Thoracic aorta (tissue), 2 donors: Measurements from ENCODE around the gene EMID1. TPM values are rescaled to one million over a fixed set of nuclear protein-coding genes. Genes with fewer than 3 reads are reported as not detected.

Experiments used
- ATAC-seq: fragments of 150-250 bp; one replicate; pipeline ENCODE4 v1.8.0; 2017; ENCODE audit warnings: low read depth; ENCODE audit not compliant: insufficient number of reproducible peaks, low FRiP score
- DNase-seq: peaks from one replicate; pipeline ENCODE4 v3.0.0-alpha.2; 2020; ENCODE audit warnings: low spot score
- H3K27ac ChIP-seq, 2 donors: fragments of 200-600 bp; sonication (generic); 1 replicate in 1 of 2; 2 replicates in 1 of 2; pipeline ENCODE4 v1.5.1; 2016; ENCODE audit warnings: mild to moderate bottlenecking in 2 of 2, moderate library complexity in 2 of 2
- H3K27me3 ChIP-seq: fragments of 200-600 bp; sonication (generic); replicated peaks from 2 replicates; pipeline ENCODE4 v1.6.0; 2016; ENCODE audit warnings: mild to moderate bottlenecking; ENCODE audit not compliant: insufficient read depth
- H3K36me3 ChIP-seq: fragments of 200-600 bp; sonication (generic); one replicate; pipeline ENCODE4 v1.5.1; 2016
- H3K4me1 ChIP-seq, 2 donors: fragments of 200-600 bp; sonication (generic); 1 replicate in 1 of 2; 2 replicates in 1 of 2; pipeline versions ENCODE4 v1.5.1 to v1.6.0; 2016; ENCODE audit warnings: low read depth in 2 of 2, mild to moderate bottlenecking in 1 of 2; ENCODE audit not compliant: control insufficient read depth in 1 of 2
- H3K4me3 ChIP-seq: fragments of 200-600 bp; sonication (generic); 2 replicates; pipeline ENCODE4 v1.5.1; 2016; ENCODE audit warnings: mild to moderate bottlenecking
- H3K9me3 ChIP-seq: fragments of 200-600 bp; sonication (generic); 2 replicates; pipeline ENCODE4 v1.5.1; 2016
- CTCF ChIP-seq: fragments of 200-600 bp; sonication (generic); IDR thresholded peaks from one replicate; pipeline ENCODE4 v1.5.1; 2019; ENCODE audit warnings: antibody characterized with exemption
- total RNA-seq, 2 donors: library from RNA; depleted of rRNA; stranded (reverse); fragments of >200 nt; gene quantifications; one replicate each; pipeline versions ENCODE4 v1.1.0 to v1.2.3, GENCODE V29; 2016

EMID1 gene
- total RNA-seq, 2 donors from 2014 or later, result 0.27 TPM; not detected in 1

- H3K27me3 ChIP-seq, result no peaks in the 10 kb centered on the region
- no peak for TF ChIP-seq CTCF
- H3K4me1 ChIP-seq, result no peaks in the 10 kb centered on the region
- H3K27ac ChIP-seq, result no peak overlapping the region
- H3K36me3 ChIP-seq, result no peaks in the 10 kb centered on the region
- H3K4me3 ChIP-seq, result no peak overlapping the region
- ATAC-seq, result no peak
- DNase-seq, result no peak
- H3K9me3 ChIP-seq, result no peaks in the 10 kb centered on the region
Observed at GRCh38 chr22:29256606-29257325, 51.1 kb downstream of the EMID1 start.

- no peak for TF ChIP-seq CTCF
- Histone ChIP-seq H3K4me3 (no peak overlapping the region), H3K36me3 (no peaks in the 10 kb centered on the region), H3K27me3 (no peaks in the 10 kb centered on the region), H3K27ac (no peak overlapping the region), H3K4me1 (no peaks in the 10 kb centered on the region), H3K9me3 (no peaks in the 10 kb centered on the region)
- ATAC-seq, result no peak
- no peak for DNase-seq
Observed at GRCh38 chr22:29257751-29258181, 52.1 kb downstream of the EMID1 start.

- DNase-seq (no peak), ATAC-seq (no peak)
- no peak overlapping the region for H3K27ac ChIP-seq
- no peaks in the 10 kb centered on the region for H3K9me3 ChIP-seq
- no peaks in the 10 kb centered on the region for H3K27me3 ChIP-seq
- no peak overlapping the region for H3K4me3 ChIP-seq
- H3K36me3 ChIP-seq, result peaks cover 2% of the 10 kb centered on the region
- no peaks in the 10 kb centered on the region for H3K4me1 ChIP-seq
- no peak for TF ChIP-seq CTCF
Observed at GRCh38 chr22:29258407-29259252, 52.9 kb downstream of the EMID1 start.

GRCh38 chr22:29259253-29259899 is 53.7 kb downstream of the EMID1 start:
- ATAC-seq (no peak), DNase-seq (no peak)
- H3K4me3 ChIP-seq, result no peak overlapping the region
- no peaks in the 10 kb centered on the region for H3K27me3 ChIP-seq
- TF ChIP-seq CTCF, result no peak
- no peaks in the 10 kb centered on the region for H3K4me1 ChIP-seq
- H3K27ac ChIP-seq, result no peak overlapping the region
- peaks cover 5% of the 10 kb centered on the region for H3K36me3 ChIP-seq
- no peaks in the 10 kb centered on the region for H3K9me3 ChIP-seq

- Histone ChIP-seq H3K27ac (no peak overlapping the region), H3K9me3 (no peaks in the 10 kb centered on the region), H3K36me3 (peaks cover 5% of the 10 kb centered on the region), H3K4me3 (no peak overlapping the region), H3K4me1 (no peaks in the 10 kb centered on the region), H3K27me3 (no peaks in the 10 kb centered on the region)
- no peak for TF ChIP-seq CTCF
- ATAC-seq (no peak), DNase-seq (no peak)
Observed at GRCh38 chr22:29260031-29260560, 54.4 kb downstream of the EMID1 start.
